ENCODE data around the gene PON2. TPM values are rescaled to one million over a fixed set of nuclear protein-coding genes. Genes with fewer than 3 reads are reported as not detected.

PON2 gene
- total and polyA plus RNA-seq, 2 experiments from 2014 or later, result 273 to 337 TPM

GRCh38 chr7:95368235-95368634 is 66.6 kb downstream of the PON2 start:
- 85% methylated on average over 3 of the region's 3 CpGs for WGBS (ENCODE audit: low lambda C conversion rate, missing lambda C conversion rate)
- no peaks in the 10 kb centered on the region for H3K79me2 ChIP-seq
- no peak overlapping the region for H3K27ac ChIP-seq

GRCh38 chr7:95367606-95368005 is 67.2 kb downstream of the PON2 start:
- Histone ChIP-seq H2AFZ (no peak overlapping the region), H3K4me1 (ENCODE audit: insufficient read depth) (no peaks in the 10 kb centered on the region), H3K9me3 (ENCODE audit: low read depth) (no peaks in the 10 kb centered on the region), H3K79me2 (no peaks in the 10 kb centered on the region), H3K27me3 (no peaks in the 10 kb centered on the region), H3K27ac (no peak overlapping the region), H3K4me2 (no peak overlapping the region), H4K20me1 (ENCODE audit: insufficient read depth, poor library complexity, severe bottlenecking) (no peaks in the 10 kb centered on the region), H3K9me2 (replicated peaks; ENCODE audit: insufficient read depth) (no peaks in the 10 kb centered on the region), H3K36me3 (replicated peaks; ENCODE audit: insufficient read depth, low read depth) (no peaks in the 10 kb centered on the region), H3K4me3 (no peak overlapping the region)
- TF ChIP-seq EZH2phosphoT487 (IDR thresholded peaks at IDR 0.05; ENCODE audit: low read depth, severe bottlenecking, unreplicated experiment) (no peak), EZH2 (IDR thresholded peaks at IDR 0.05; ENCODE audit: borderline replicate concordance) (no peak), CTCF (IDR thresholded peaks at IDR 0.05; ENCODE audit: poor library complexity) (no peak)
- DNase-seq (ENCODE audit: low spot score), result no peak
- 95% methylated on average over 1 of the region's 1 CpG for WGBS (ENCODE audit: low lambda C conversion rate, missing lambda C conversion rate)

More at GRCh38 chr7:95368235-95368634, 66.6 kb downstream of the PON2 start:
- Histone ChIP-seq H3K9me3 (ENCODE audit: low read depth) (no peaks in the 10 kb centered on the region), H3K9me2 (replicated peaks; ENCODE audit: insufficient read depth) (no peaks in the 10 kb centered on the region), H3K36me3 (replicated peaks; ENCODE audit: insufficient read depth, low read depth) (no peaks in the 10 kb centered on the region), H3K4me3 (no peak overlapping the region), H4K20me1 (ENCODE audit: insufficient read depth, poor library complexity, severe bottlenecking) (no peaks in the 10 kb centered on the region), H3K27me3 (no peaks in the 10 kb centered on the region), H3K4me1 (ENCODE audit: insufficient read depth) (no peaks in the 10 kb centered on the region), H3K4me2 (no peak overlapping the region), H2AFZ (no peak overlapping the region)
- TF ChIP-seq EZH2phosphoT487 (IDR thresholded peaks at IDR 0.05; ENCODE audit: low read depth, severe bottlenecking, unreplicated experiment) (no peak), EZH2 (IDR thresholded peaks at IDR 0.05; ENCODE audit: borderline replicate concordance) (no peak), CTCF (IDR thresholded peaks at IDR 0.05; ENCODE audit: poor library complexity) (no peak)
- DNase-seq (ENCODE audit: low spot score), result no peak

- H2AFZ ChIP-seq, result no peak overlapping the region
- H3K9me3 ChIP-seq (ENCODE audit: low read depth), result no peaks in the 10 kb centered on the region
- no peak overlapping the region for H3K27ac ChIP-seq
- no peaks in the 10 kb centered on the region for H3K36me3 ChIP-seq (replicated peaks; ENCODE audit: insufficient read depth, low read depth)
- H3K4me1 ChIP-seq (ENCODE audit: insufficient read depth), result no peaks in the 10 kb centered on the region
- no peaks in the 10 kb centered on the region for H4K20me1 ChIP-seq (ENCODE audit: insufficient read depth, poor library complexity, severe bottlenecking)
- 93% methylated on average over 1 of the region's 1 CpG for WGBS (ENCODE audit: low lambda C conversion rate, missing lambda C conversion rate)
- no peaks in the 10 kb centered on the region for H3K9me2 ChIP-seq (replicated peaks; ENCODE audit: insufficient read depth)
- H3K79me2 ChIP-seq, result no peaks in the 10 kb centered on the region
- no peaks in the 10 kb centered on the region for H3K27me3 ChIP-seq
- no peak overlapping the region for H3K4me3 ChIP-seq
- H3K4me2 ChIP-seq, result no peak overlapping the region
- TF ChIP-seq EZH2 (IDR thresholded peaks at IDR 0.05; ENCODE audit: borderline replicate concordance), result no peak
- TF ChIP-seq CTCF (IDR thresholded peaks at IDR 0.05; ENCODE audit: poor library complexity), result no peak
- TF ChIP-seq EZH2phosphoT487 (IDR thresholded peaks at IDR 0.05; ENCODE audit: low read depth, severe bottlenecking, unreplicated experiment), result no peak
- DNase-seq (ENCODE audit: low spot score), result no peak
Measured at GRCh38 chr7:95365151-95365550, 69.7 kb downstream of the PON2 start.

- Histone ChIP-seq H3K4me1 (ENCODE audit: insufficient read depth) (no peaks in the 10 kb centered on the region), H3K4me3 (no peak overlapping the region), H3K27me3 (no peaks in the 10 kb centered on the region), H3K79me2 (no peaks in the 10 kb centered on the region), H3K9me3 (ENCODE audit: low read depth) (no peaks in the 10 kb centered on the region), H3K9me2 (replicated peaks; ENCODE audit: insufficient read depth) (no peaks in the 10 kb centered on the region), H4K20me1 (ENCODE audit: insufficient read depth, poor library complexity, severe bottlenecking) (no peaks in the 10 kb centered on the region), H3K36me3 (replicated peaks; ENCODE audit: insufficient read depth, low read depth) (no peaks in the 10 kb centered on the region), H3K4me2 (no peak overlapping the region), H3K27ac (no peak overlapping the region), H2AFZ (no peak overlapping the region)
- DNase-seq (ENCODE audit: low spot score), result no peak
- 51% methylated on average over 3 of the region's 3 CpGs for WGBS (ENCODE audit: low lambda C conversion rate, missing lambda C conversion rate)
- TF ChIP-seq EZH2phosphoT487 (IDR thresholded peaks at IDR 0.05; ENCODE audit: low read depth, severe bottlenecking, unreplicated experiment) (no peak), CTCF (IDR thresholded peaks at IDR 0.05; ENCODE audit: poor library complexity) (no peak), EZH2 (IDR thresholded peaks at IDR 0.05; ENCODE audit: borderline replicate concordance) (no peak)
Measured at GRCh38 chr7:95357623-95358022, 77.2 kb downstream of the PON2 start.

All from hepatocyte (in vitro differentiated cells).